Mesenchymal stem cell (in vitro differentiated cells and primary cell): ENCODE data around the gene THOC6.
A peak's percentile ranks its signal among the peaks of the same experiment; 100 is the strongest.

ENCODE experiments used
- DNase-seq: peaks from one replicate; pipeline ENCODE4 v3.0.0-alpha.2; 2013
- H2AFZ ChIP-seq: one replicate; pipeline ENCODE4 v1.6.1; 2013; ENCODE audit warnings: low read depth, mild to moderate bottlenecking, control low read depth, inconsistent platforms, low read length, moderate library complexity
- H2AK5ac ChIP-seq: 2 replicates; pipeline ENCODE4 v1.6.1; 2013; ENCODE audit warnings: low read length, moderate library complexity, mild to moderate bottlenecking, inconsistent platforms; ENCODE audit not compliant: severe bottlenecking
- H2BK120ac ChIP-seq: one replicate; pipeline ENCODE4 v1.6.1; 2013; ENCODE audit warnings: low read depth, mild to moderate bottlenecking, inconsistent platforms, low read length, moderate library complexity
- H2BK12ac ChIP-seq, 2 experiments: one replicate each; pipeline ENCODE4 v1.6.1; 2013; ENCODE audit warnings: inconsistent platforms in 2 of 2, low read length in 2 of 2, mild to moderate bottlenecking in 2 of 2, moderate library complexity in 2 of 2, control low read depth in 1 of 2
- H2BK15ac ChIP-seq: one replicate; pipeline ENCODE4 v1.6.1; 2013; ENCODE audit warnings: mild to moderate bottlenecking, low read depth, inconsistent platforms; ENCODE audit not compliant: poor library complexity, severe bottlenecking
- H2BK5ac ChIP-seq: 2 replicates; pipeline ENCODE4 v1.6.1; 2013; ENCODE audit warnings: low read depth, mild to moderate bottlenecking, low read length, control low read depth, inconsistent platforms; ENCODE audit not compliant: poor library complexity, severe bottlenecking
- H3K14ac ChIP-seq, 2 experiments: one replicate each; pipeline ENCODE4 v1.6.1; 2013; ENCODE audit warnings: inconsistent platforms in 2 of 2, low read length in 2 of 2, control low read depth in 1 of 2, mild to moderate bottlenecking in 1 of 2, moderate library complexity in 1 of 2
- H3K18ac ChIP-seq, 2 experiments: one replicate each; pipeline ENCODE4 v1.6.1; 2013; ENCODE audit warnings: inconsistent platforms in 2 of 2, low read length in 2 of 2, control low read depth in 1 of 2, low read depth in 1 of 2, mild to moderate bottlenecking in 1 of 2
- H3K23ac ChIP-seq, 2 experiments: one replicate each; pipeline ENCODE4 v1.6.1; 2013; ENCODE audit warnings: inconsistent platforms in 2 of 2, low read length in 2 of 2, mild to moderate bottlenecking in 2 of 2, moderate library complexity in 2 of 2, control low read depth in 1 of 2
- H3K27ac ChIP-seq: 2 replicates; pipeline ENCODE4 v1.5.1; 2013; ENCODE audit warnings: mild to moderate bottlenecking, moderate library complexity, low read length, control low read depth, inconsistent platforms; ENCODE audit not compliant: poor library complexity, severe bottlenecking
- H3K27me3 ChIP-seq, 2 experiments: 2 replicates each; pipeline versions ENCODE4 v1.6.1 to v1.7.0; 2013; ENCODE audit warnings: low read length in 2 of 2, mild to moderate bottlenecking in 2 of 2, moderate library complexity in 2 of 2, control low read depth in 1 of 2, inconsistent platforms in 1 of 2; ENCODE audit not compliant: control insufficient read depth in 1 of 2, insufficient read depth in 1 of 2
- H3K36me3 ChIP-seq, 2 experiments: 2 replicates each; pipeline versions ENCODE4 v1.6.1 to v1.7.0; 2013; ENCODE audit warnings: low read length in 2 of 2, control low read depth in 1 of 2, inconsistent platforms in 1 of 2, low read depth in 1 of 2, mild to moderate bottlenecking in 1 of 2; ENCODE audit not compliant: insufficient read depth in 2 of 2, control insufficient read depth in 1 of 2
- H3K4ac ChIP-seq, 2 experiments: one replicate each; pipeline ENCODE4 v1.6.1; 2013; ENCODE audit warnings: inconsistent platforms in 2 of 2, low read length in 2 of 2, mild to moderate bottlenecking in 2 of 2, moderate library complexity in 2 of 2, control low read depth in 1 of 2, low read depth in 1 of 2
- H3K4me1 ChIP-seq: 2 replicates; pipeline ENCODE4 v1.6.1; 2013; ENCODE audit warnings: low read depth, low read length, control low read depth; ENCODE audit not compliant: control insufficient read depth, insufficient read depth
- H3K4me2 ChIP-seq: 2 replicates; pipeline ENCODE4 v1.6.1; 2013; ENCODE audit warnings: low read length, mild to moderate bottlenecking, inconsistent platforms; ENCODE audit not compliant: poor library complexity, severe bottlenecking
- H3K4me3 ChIP-seq, 2 experiments: 2 replicates each; pipeline versions ENCODE4 v1.5.1 to v1.7.0; 2013; ENCODE audit warnings: low read length in 2 of 2, mild to moderate bottlenecking in 2 of 2, control low read depth in 1 of 2, low read depth in 1 of 2; ENCODE audit not compliant: insufficient read depth in 1 of 2
- H3K79me1 ChIP-seq: replicated peaks from 2 replicates; pipeline ENCODE4 v1.6.1; 2013; ENCODE audit warnings: mild to moderate bottlenecking, control low read depth, low read length, inconsistent platforms; ENCODE audit not compliant: poor library complexity, severe bottlenecking
- H3K9ac ChIP-seq: 2 replicates; pipeline ENCODE4 v1.7.0; 2013; ENCODE audit warnings: mild to moderate bottlenecking, low read length, moderate library complexity
- H3K9me3 ChIP-seq: 2 replicates; pipeline ENCODE4 v1.7.0; 2013; ENCODE audit warnings: mild to moderate bottlenecking, low read length; ENCODE audit not compliant: control insufficient read depth
- H4K8ac ChIP-seq: one replicate; pipeline ENCODE4 v1.6.1; 2013; ENCODE audit warnings: inconsistent platforms, mild to moderate bottlenecking, low read length, moderate library complexity
- H4K91ac ChIP-seq: one replicate; pipeline ENCODE4 v1.6.1; 2013; ENCODE audit warnings: mild to moderate bottlenecking, low read length, inconsistent platforms
- WGBS: methylation state at CpG from one replicate; pipeline ENCODE4 v1.1.7; 2013; ENCODE audit warnings: mixed read lengths; 5-methylcytosine and 5-hydroxymethylcytosine counted together

Gene THOC6

DNA sequence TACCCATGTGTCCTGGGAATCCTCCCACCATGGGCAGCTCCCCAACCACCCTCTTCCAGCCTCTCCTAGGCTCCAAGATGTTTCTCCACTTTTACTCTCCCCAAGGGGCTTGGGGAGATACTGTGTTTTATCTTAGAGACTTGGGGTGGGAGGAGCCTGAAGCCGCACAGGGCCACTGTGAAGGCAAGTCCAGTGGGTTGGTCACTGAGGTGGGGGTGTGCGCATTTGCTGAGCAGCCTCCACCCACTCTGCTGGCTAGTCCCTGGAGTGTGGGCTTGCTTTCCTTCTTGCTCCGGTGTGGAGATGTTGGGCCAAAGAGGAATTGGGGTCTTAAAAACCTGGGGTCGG is 15.2 kb upstream of the THOC6 start:
- H2AK5ac ChIP-seq, result no peak overlapping the region
- H3K4me1 ChIP-seq, result peaks cover 37% of the 10 kb centered on the region
- no peak overlapping the region for H3K27ac ChIP-seq
- 32% methylated on average over 4 of the region's 4 CpGs for WGBS
- no peak overlapping the region for H3K9ac ChIP-seq
- no peaks in the 10 kb centered on the region for H3K9me3 ChIP-seq
- H3K79me1 ChIP-seq, result no peaks in the 10 kb centered on the region
- H4K91ac ChIP-seq, result no peak overlapping the region
- H2BK5ac ChIP-seq, result no peak overlapping the region
- H2AFZ ChIP-seq, result no peak overlapping the region
- no peak overlapping the region for H2BK12ac ChIP-seq
- no peak overlapping the region for H4K8ac ChIP-seq
- H3K18ac ChIP-seq, result no peak overlapping the region
- H3K4me3 ChIP-seq, result no peak overlapping the region
- no peak overlapping the region for H3K14ac ChIP-seq
- H3K36me3 ChIP-seq, result no peaks in the 10 kb centered on the region
- no peak overlapping the region for H2BK120ac ChIP-seq
- no peak overlapping the region for H3K4ac ChIP-seq
- H3K23ac ChIP-seq, result peak overlapping the region in 1 of 2 experiments; percentile 9
- H3K4me2 ChIP-seq, result no peak overlapping the region
- peaks cover 80 to 87% of the 10 kb centered on the region in 2 experiments for H3K27me3 ChIP-seq
- no peak overlapping the region for H2BK15ac ChIP-seq
- no peak for DNase-seq

DNA sequence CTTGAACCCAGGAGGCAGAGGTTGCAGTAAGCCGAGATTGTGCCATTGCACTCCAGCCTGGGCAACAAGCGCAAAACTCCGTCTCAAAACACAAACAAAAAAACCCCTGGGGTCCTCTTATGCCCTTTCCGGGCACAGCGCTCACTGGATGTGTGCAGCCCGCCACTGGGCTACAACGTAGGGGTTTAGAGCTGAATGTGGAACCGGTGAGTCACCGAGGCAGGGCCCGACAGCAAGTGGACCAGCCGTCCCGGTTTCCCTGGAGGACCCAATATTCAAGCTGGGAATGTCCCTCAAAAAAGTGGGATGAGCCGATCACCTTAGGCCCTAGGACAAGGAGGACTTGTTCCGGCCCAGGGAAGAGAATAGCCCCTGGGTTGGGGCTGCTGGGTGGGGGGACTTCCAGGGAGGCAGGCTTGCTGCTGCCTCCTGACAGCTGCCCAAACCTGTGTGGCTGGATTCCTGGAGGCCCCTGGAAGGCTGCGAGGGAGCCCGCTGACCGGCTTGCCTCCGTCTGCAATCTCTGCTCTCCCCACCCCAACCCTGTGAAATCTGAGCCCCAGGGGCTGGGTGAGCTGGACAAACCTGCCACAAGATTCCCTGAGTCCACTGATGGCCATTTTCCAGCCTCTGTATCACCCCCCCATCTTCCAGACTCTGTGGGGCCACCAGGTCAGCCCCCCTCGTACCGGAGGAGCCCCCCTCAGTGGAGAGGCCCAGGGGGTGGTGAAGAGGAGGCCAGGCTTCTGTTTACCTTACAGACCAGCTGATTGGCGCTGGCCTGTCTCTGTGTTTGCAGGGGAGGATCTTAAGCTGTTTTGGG is 14.1 kb upstream of the THOC6 start:
- Histone ChIP-seq H3K4me2 (no peak overlapping the region), H3K4me3 (no peak overlapping the region), H2BK5ac (no peak overlapping the region), H3K4me1 (peaks cover 32% of the 10 kb centered on the region), H2AFZ (no peak overlapping the region), H3K27me3 (peaks cover 89 to 93% of the 10 kb centered on the region in 2 experiments), H3K18ac (no peak overlapping the region), H3K9me3 (no peaks in the 10 kb centered on the region), H3K79me1 (no peaks in the 10 kb centered on the region), H3K14ac (no peak overlapping the region), H3K27ac (no peak overlapping the region), H2BK15ac (no peak overlapping the region), H2BK12ac (no peak overlapping the region), H3K9ac (no peak overlapping the region), H2AK5ac (no peak overlapping the region), H2BK120ac (no peak overlapping the region), H4K91ac (no peak overlapping the region), H3K23ac (no peak overlapping the region), H3K4ac (no peak overlapping the region), H4K8ac (no peak overlapping the region), H3K36me3 (no peaks in the 10 kb centered on the region)
- peak; percentile 30 for DNase-seq
- WGBS, result 19% methylated on average over 19 of the region's 21 CpGs

DNA sequence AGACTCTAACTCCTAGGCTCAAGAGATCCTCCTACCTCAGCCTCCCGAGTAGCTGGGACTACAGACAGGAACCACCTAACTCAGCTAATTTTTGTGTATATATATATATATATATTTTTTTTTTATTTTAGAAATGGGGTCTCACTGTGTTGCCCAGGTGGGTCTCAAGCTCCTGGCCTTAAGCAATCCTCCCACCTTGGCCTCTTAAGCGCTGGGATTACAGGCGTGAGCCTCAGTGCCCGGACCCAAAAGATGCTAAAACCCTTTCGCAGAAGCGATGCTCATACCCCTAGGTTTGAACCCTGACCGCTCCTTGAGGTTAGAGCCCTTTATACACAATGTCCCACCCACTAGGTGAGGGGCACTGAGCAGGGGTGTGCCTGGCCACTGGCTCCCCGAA is 13.3 kb upstream of the THOC6 start:
- no peak overlapping the region for H3K4me3 ChIP-seq
- H3K4me1 ChIP-seq, result peaks cover 31% of the 10 kb centered on the region
- H3K9me3 ChIP-seq, result no peaks in the 10 kb centered on the region
- no peak overlapping the region for H2AK5ac ChIP-seq
- H4K91ac ChIP-seq, result peak overlapping the region; percentile 80
- H3K27me3 ChIP-seq, result peaks cover 89 to 91% of the 10 kb centered on the region in 2 experiments
- no peak overlapping the region for H2AFZ ChIP-seq
- DNase-seq, result no peak
- no peak overlapping the region for H3K9ac ChIP-seq
- H3K18ac ChIP-seq, result no peak overlapping the region
- no peak overlapping the region for H3K4me2 ChIP-seq
- H2BK15ac ChIP-seq, result no peak overlapping the region
- H3K79me1 ChIP-seq, result no peaks in the 10 kb centered on the region
- 92% methylated on average over 7 of the region's 8 CpGs for WGBS
- H4K8ac ChIP-seq, result peak overlapping the region; percentile 20
- no peak overlapping the region for H2BK120ac ChIP-seq
- H3K14ac ChIP-seq, result no peak overlapping the region
- no peak overlapping the region for H3K4ac ChIP-seq
- H2BK12ac ChIP-seq, result no peak overlapping the region
- H3K36me3 ChIP-seq, result no peaks in the 10 kb centered on the region
- no peak overlapping the region for H3K27ac ChIP-seq
- H2BK5ac ChIP-seq, result no peak overlapping the region
- H3K23ac ChIP-seq, result no peak overlapping the region

DNA sequence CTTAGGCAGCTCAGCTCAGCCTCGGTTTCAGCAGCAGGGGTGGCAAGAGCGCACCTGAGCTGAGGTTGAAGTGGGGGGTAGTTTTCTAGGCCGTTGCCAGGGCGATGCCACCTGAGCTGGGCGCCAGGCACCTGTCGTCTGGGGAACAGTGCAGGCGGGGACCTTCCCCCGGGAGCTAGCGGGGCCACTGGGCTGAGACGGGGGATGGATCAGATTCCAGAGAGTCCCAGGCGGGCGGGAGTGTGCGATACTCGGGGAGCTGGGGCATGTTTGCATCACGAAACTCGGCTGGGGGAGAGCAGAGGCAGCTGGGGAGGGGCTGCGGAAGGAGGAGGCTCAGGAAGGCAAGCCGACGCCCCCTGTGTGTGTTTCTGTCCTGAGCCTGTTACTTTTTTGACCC is 11.6 kb upstream of the THOC6 start:
- no peak overlapping the region for H2AFZ ChIP-seq
- H2BK5ac ChIP-seq, result no peak overlapping the region
- no peak overlapping the region for H3K18ac ChIP-seq
- H3K4ac ChIP-seq, result no peak overlapping the region
- no peaks in the 10 kb centered on the region for H3K9me3 ChIP-seq
- no peak overlapping the region for H2BK120ac ChIP-seq
- no peak overlapping the region for H2BK15ac ChIP-seq
- no peak overlapping the region for H4K91ac ChIP-seq
- H2BK12ac ChIP-seq, result no peak overlapping the region
- H3K79me1 ChIP-seq, result no peaks in the 10 kb centered on the region
- DNase-seq, result no peak
- H3K27ac ChIP-seq, result no peak overlapping the region
- WGBS, result 17% methylated on average over 19 of the region's 19 CpGs
- H3K4me3 ChIP-seq, result no peak overlapping the region
- H4K8ac ChIP-seq, result no peak overlapping the region
- no peak overlapping the region for H3K4me2 ChIP-seq
- H3K4me1 ChIP-seq, result peaks cover 31% of the 10 kb centered on the region
- H3K9ac ChIP-seq, result no peak overlapping the region
- no peak overlapping the region for H2AK5ac ChIP-seq
- H3K36me3 ChIP-seq, result no peaks in the 10 kb centered on the region
- H3K27me3 ChIP-seq, result peaks cover 72 to 81% of the 10 kb centered on the region in 2 experiments
- no peak overlapping the region for H3K23ac ChIP-seq
- H3K14ac ChIP-seq, result no peak overlapping the region
